BJ (cell line): ENCODE results near the gene MOGAT2. TPM values are rescaled to one million over a fixed set of nuclear protein-coding genes. Genes with fewer than 3 reads are reported as not detected.

Source experiments
- CTCF ChIA-PET: fragments of 350-600 bp; formaldehyde crosslinking; extraction: SDS; loops from one replicate; lab custom pipeline; 2021; ENCODE audit warnings: antibody characterized with exemption, inconsistent platforms; lab: Yijun Ruan, JAX
- POLR2A ChIA-PET: fragments of 300-600 bp; sonication (Branson Sonifier 250); formaldehyde crosslinking; extraction: SDS; loops from one replicate; lab custom pipeline; 2021; ENCODE audit warnings: antibody characterized with exemption; lab: Charles Lee
- DNase-seq: peaks from one replicate; pipeline ENCODE4 v3.0.0-alpha.2; 2011; ENCODE audit warnings: low read depth
- H3K27me3 ChIP-seq: 2 replicates; pipeline ENCODE4 v1.6.0; 2011; ENCODE audit warnings: low read length; ENCODE audit not compliant: control insufficient read depth, insufficient read depth
- H3K36me3 ChIP-seq: 2 replicates; pipeline ENCODE4 v1.5.1; 2011; ENCODE audit warnings: low read length; ENCODE audit not compliant: control insufficient read depth, insufficient read depth
- H3K4me3 ChIP-seq: 2 replicates; pipeline ENCODE4 v1.5.1; 2011; ENCODE audit warnings: low read depth, mild to moderate bottlenecking, control low read depth, low read length
- CTCF ChIP-seq: IDR thresholded peaks from 2 replicates; pipeline ENCODE4 v1.5.1; 2011; ENCODE audit warnings: low read depth, mild to moderate bottlenecking, control low read depth, inconsistent platforms, low read length, moderate library complexity; ENCODE audit not compliant: insufficient read depth
- polyA minus RNA-seq: library from RNA; depleted of rRNA, polyadenylated mRNA; stranded (reverse); fragments of >200 nt; gene quantifications from 2 replicates; pipeline ENCODE4 v1.2.3, GENCODE V29; 2011; rRNA and poly(A)+ RNA removed
- polyA plus RNA-seq: library from polyadenylated mRNA; depleted of rRNA; stranded (reverse); fragments of >200 nt; gene quantifications from 2 replicates; pipeline ENCODE4 v1.2.3, GENCODE V29; 2011; rRNA removed

Gene MOGAT2
- polyA plus RNA-seq (not detected in 2 replicates), polyA minus RNA-seq (not detected in 2 replicates)

GRCh38 chr11:75717608-75718418, at the start of gene MOGAT2:
TSS of gene MOGAT2 (plus strand) at chr11:75717838. CDS start at chr11:75717889, 51 bp downstream.
- POLR2A ChIA-PET = no interaction called here
- H3K27me3 ChIP-seq = peaks cover 3% of the 10 kb centered on the region
- TF ChIP-seq CTCF = no peak

GRCh38 chr11:75668451-75669297, 49.0 kb upstream of the MOGAT2 start, which contains the start of gene MAP6:
TSS of gene MAP6 (minus strand) at chr11:75669038. CDS start at chr11:75668369, 669 bp downstream.
- POLR2A ChIA-PET = interaction anchor here (1.0 kb wide), 1 partner anchor 13 kb away, joined by 3 read pairs; no protein-coding TSS in a partner anchor
- TF ChIP-seq CTCF = no peak; the same call in 1 of the 2 replicates
- H3K36me3 ChIP-seq = no peaks in the 10 kb centered on the region
- CTCF ChIA-PET = interaction anchor here (0.7 to 1.3 kb wide), 6 partner anchors 9 to 697 kb away, joined by 3 to 4 read pairs (median 3); no protein-coding TSS in a partner anchor
- peak within 1 kb of the TSS; percentile 45 for H3K4me3 ChIP-seq
- no peak for DNase-seq
- peaks cover 24% of the 10 kb centered on the region for H3K27me3 ChIP-seq

More at GRCh38 chr11:75717608-75718418, at the start of gene MOGAT2:
- Histone ChIP-seq H3K36me3 (no peaks in the 10 kb centered on the region), H3K4me3 (no peak within 1 kb of the TSS)
- CTCF ChIA-PET = interaction anchor here (2.9 kb wide), 1 partner anchor 12 kb away, joined by 9 read pairs; no protein-coding TSS in a partner anchor
- no peak for DNase-seq

- DNase-seq = no peak
- Histone ChIP-seq H3K27me3 (peaks cover 32% of the 10 kb centered on the region), H3K36me3 (no peaks in the 10 kb centered on the region), H3K4me3 (no peak overlapping the region)
- no peak for TF ChIP-seq CTCF
- ChIA-PET POLR2A (no interaction called here), CTCF (interaction anchor here (0.6 kb wide), 2 partner anchors 464 to 781 kb away, joined by 3 read pairs; no protein-coding TSS in a partner anchor)
Measured at GRCh38 chr11:75673977-75674582, 43.6 kb upstream of the MOGAT2 start.

- Histone ChIP-seq H3K4me3 (no peak overlapping the region), H3K36me3 (no peaks in the 10 kb centered on the region), H3K27me3 (peaks cover 14% of the 10 kb centered on the region)
- no peak for DNase-seq
- CTCF ChIA-PET = no interaction called here
- no peak for TF ChIP-seq CTCF
- POLR2A ChIA-PET = interaction anchor here (0.7 kb wide), 1 partner anchor 13 kb away, joined by 3 read pairs; no protein-coding TSS in a partner anchor
Measured at GRCh38 chr11:75677275-75677674, 40.4 kb upstream of the MOGAT2 start.
